NB4 (cell line): ENCODE results near the gene SLC22A9.

Experiments
- POLR2A ChIP-seq: IDR thresholded peaks from 2 replicates; pipeline ENCODE4 v1.6.1; 2011; ENCODE audit warnings: mild to moderate bottlenecking; ENCODE audit not compliant: insufficient read length; ENCODE audit errors: extremely low read depth
- TF ChIP-seq, protein P1 (sequence below): IDR thresholded peaks from 2 replicates; pipeline ENCODE4 v1.6.1; 2011; ENCODE audit warnings: low read depth, low read length
- TF ChIP-seq, protein P2 (sequence below): IDR thresholded peaks from one replicate; pipeline ENCODE4 v1.5.1; 2012; ENCODE audit warnings: low read depth, low read length

- TF ChIP-seq, protein P1, sequence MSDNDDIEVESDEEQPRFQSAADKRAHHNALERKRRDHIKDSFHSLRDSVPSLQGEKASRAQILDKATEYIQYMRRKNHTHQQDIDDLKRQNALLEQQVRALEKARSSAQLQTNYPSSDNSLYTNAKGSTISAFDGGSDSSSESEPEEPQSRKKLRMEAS: no peak
- TF ChIP-seq, protein P2, sequence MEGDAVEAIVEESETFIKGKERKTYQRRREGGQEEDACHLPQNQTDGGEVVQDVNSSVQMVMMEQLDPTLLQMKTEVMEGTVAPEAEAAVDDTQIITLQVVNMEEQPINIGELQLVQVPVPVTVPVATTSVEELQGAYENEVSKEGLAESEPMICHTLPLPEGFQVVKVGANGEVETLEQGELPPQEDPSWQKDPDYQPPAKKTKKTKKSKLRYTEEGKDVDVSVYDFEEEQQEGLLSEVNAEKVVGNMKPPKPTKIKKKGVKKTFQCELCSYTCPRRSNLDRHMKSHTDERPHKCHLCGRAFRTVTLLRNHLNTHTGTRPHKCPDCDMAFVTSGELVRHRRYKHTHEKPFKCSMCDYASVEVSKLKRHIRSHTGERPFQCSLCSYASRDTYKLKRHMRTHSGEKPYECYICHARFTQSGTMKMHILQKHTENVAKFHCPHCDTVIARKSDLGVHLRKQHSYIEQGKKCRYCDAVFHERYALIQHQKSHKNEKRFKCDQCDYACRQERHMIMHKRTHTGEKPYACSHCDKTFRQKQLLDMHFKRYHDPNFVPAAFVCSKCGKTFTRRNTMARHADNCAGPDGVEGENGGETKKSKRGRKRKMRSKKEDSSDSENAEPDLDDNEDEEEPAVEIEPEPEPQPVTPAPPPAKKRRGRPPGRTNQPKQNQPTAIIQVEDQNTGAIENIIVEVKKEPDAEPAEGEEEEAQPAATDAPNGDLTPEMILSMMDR: no peak
- TF ChIP-seq POLR2A: no peak
Observed at GRCh38 chr11:63369971-63370588, 495 bp downstream of the SLC22A9 start.
